Activated T-cell treated with anti-CD3 and anti-CD28 coated beads for 48 hours (primary cell): ENCODE measurements around the gene LRRC74A.

Experiments
- DNase-seq: peaks from one replicate; pipeline ENCODE4 v3.0.0-alpha.2; 2020; ENCODE audit warnings: low read depth

Gene LRRC74A

GRCh38 chr14:76848879-76849278 lies 22.7 kb downstream of the LRRC74A start:
- no peak for DNase-seq

DNA sequence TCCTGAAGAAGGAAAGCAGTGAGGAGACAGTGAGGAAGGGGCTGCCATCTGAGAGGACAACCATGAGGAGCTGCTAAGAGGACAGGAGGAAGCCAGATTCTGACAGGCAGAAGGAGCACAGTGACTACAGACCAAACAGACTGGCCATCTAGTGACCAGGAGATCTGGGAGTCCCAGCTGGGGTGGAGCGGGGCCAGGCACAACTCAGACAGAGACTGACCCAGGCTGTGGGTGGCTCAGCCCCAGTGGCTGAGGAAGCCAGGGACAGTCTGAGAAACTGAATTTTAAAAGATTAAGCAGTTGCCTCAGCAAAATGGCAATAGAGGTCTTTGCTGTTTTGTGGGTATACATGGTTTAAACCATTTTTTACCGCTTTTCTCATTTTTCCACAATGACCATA lies 28.9 kb downstream of the LRRC74A start:
- DNase-seq: no peak

DNA sequence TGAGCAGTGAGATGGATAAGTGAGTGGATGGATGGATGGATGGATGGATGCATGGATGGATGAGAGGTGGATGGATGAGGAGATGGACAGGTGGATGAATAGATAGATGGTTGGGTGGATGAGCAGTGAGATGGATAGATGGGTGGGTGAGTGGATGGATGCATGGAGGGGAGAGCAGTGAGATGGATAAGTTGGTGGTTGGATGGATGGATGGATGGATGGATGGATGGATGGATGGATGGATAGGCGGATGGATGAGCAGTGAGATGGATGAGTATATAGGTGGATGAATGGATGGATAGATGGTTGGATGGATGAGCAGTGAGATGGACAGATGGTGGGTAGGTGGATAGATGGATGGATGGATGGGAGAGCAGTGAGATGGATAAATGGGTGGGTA lies 30.6 kb downstream of the LRRC74A start:
- no peak for DNase-seq

DNA sequence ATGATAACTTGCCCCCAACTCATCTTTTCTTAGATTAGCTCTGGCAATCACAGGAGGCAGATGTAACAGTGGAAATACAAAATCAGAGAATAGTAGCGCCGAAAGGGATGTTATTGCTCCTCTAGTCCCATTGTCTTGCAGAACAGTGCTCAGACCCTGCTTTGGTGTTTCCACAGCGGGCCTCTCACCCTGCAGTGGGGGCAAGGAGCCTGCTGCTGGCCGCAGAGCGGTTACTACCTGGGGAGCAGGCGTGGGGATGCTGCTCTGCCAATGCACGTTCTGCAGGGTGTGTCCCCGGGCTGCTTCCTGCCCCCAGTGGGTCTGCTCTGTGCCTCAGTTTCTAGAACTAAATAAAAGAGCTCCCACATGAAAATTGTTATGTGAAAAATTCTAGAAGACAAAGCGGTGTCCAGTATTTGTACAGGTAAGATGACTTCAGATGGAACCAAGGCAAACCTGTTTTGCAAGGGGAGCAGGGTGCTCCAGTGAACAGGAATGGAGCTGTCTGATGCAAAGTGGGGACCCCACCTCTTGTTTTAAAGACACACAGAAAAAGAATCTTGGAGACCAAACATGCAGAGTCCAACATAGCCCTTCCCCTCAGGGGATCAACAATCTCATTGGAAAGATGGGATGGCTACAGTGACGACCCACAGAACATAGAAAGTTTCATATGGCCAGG lies 35.5 kb downstream of the LRRC74A start:
- DNase-seq: no peak

- DNase-seq: no peak
These were observed 36.5 kb downstream of the LRRC74A start for GRCh38 chr14:76862546-76863282.

GRCh38 chr14:76863724-76864407 lies 37.7 kb downstream of the LRRC74A start:
- DNase-seq: no peak

- no peak for DNase-seq
These were observed 40.2 kb downstream of the LRRC74A start for GRCh38 chr14:76866456-76866855.

DNA sequence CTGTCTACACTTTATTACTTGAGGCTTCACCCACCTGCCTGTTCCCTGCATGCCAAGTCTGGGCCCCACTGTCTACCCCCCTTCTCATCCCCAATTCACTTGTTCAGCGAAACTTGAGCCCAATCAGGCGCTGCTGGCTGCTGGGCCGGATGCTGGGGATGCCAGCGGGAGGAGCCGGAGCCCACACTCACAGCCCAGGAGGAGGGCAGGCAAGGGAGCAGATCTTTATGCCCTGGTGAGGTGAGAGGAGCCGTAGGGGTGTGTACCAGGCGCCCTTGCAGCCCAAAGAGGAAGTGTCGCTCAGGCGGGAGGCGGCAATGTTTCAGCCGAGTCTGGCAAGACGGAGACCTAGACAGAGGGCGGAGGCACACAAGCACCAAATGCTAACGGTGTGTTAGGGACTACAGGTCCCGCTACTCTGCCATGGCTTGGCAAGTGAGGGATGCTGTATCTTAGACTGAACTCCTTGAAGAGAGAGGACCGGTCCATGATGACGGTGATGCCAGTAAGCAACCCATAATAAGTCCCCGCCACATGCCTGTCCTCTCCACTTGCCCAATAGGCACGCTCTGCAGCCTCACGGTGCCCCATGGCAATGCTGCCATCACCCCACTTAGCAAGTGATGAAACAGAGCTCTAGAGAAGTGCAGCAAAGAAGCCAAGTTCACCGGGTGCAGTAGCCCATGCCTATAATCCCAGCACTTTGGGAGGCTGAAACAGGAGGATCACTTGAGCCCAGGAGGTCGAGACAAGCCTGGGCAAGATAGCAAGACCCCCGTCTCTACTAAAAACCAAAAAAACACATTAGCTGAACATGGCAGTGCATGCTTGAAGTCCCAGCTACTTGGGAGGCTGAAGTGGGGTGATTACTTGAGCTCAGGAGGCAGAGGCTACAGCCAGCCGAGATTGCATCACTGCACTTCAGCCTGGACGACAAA lies 41.6 kb downstream of the LRRC74A start:
- DNase-seq: peak; percentile 18

GRCh38 chr14:76868454-76869170 lies 42.4 kb downstream of the LRRC74A start:
- DNase-seq: no peak

- no peak for DNase-seq
These were observed 44.0 kb downstream of the LRRC74A start for GRCh38 chr14:76870166-76870565.

GRCh38 chr14:76872796-76873432 lies 46.7 kb downstream of the LRRC74A start:
- DNase-seq: peak; percentile 52

DNA sequence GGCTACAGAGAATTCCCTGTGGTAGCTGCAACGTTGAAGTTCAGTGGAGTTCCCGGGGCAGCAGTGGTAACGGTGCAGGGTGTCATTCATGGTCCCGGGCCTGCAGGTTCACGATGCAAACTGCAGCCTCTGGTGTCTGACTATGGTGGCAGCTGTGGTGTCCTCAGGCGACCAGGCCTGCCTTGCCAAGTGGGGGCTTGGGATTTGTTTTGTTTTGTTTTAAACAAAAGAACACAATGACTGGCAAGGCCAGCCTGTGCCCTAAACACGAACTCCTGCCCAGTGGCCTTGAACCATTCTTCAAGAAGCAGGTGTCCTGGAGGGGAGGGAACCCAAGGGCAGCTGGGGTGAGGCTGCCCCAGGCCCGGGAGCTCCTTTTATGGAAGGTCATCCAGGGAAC lies 48.5 kb downstream of the LRRC74A start:
- DNase-seq: no peak

GRCh38 chr14:76876076-76876475 lies 49.9 kb downstream of the LRRC74A start:
- DNase-seq: peak; percentile 27

DNA sequence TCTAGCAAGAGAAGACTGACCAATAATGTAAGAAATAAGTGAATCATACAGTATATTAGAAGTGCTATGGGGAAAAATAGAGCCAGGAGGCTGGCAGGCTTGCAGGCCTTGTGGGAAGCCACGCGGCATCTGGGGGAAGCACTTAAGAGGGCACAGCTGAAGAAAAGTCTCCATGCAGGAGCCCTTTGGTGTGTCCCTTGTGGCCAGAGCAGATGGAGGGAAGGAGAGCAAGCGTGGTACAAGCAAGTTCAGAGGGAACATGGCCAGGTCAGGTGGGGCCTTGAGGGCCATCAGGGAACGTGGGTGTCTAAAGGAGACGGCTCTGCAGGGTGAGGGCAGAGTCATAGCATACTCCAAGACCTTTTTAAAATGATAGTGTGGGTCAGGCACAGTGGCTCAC lies 51.7 kb downstream of the LRRC74A start:
- no peak for DNase-seq

GRCh38 chr14:76880449-76880848 lies 54.2 kb downstream of the LRRC74A start:
- no peak for DNase-seq

- no peak for DNase-seq
These were observed 55.1 kb downstream of the LRRC74A start for GRCh38 chr14:76881348-76881747.

DNA sequence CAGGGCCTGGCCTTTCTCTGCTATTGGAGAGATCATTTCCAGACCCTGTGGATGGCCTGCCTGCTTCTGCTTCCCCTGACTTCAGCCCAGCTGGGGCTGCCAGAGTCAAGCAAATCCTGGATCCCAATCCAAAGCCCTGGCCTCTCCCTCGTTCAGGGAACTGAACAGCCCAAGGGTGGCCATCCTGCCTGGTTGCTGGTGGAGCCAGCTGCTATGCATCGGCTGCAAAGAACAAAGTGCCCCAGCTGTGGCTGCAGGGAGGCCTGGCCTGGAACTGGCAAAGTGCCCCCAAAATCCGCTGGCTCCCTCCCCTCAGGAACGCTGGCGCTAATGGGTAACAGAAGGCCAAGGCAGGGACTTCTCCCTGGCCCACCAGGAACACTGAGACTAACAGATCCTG lies 56.4 kb downstream of the LRRC74A start:
- DNase-seq: no peak

- no peak for DNase-seq
These were observed 57.2 kb downstream of the LRRC74A start for GRCh38 chr14:76883447-76883846.

GRCh38 chr14:76884394-76884793 lies 58.2 kb downstream of the LRRC74A start:
- DNase-seq: no peak

- no peak for DNase-seq
These were observed 58.7 kb downstream of the LRRC74A start for GRCh38 chr14:76884853-76885276.

DNA sequence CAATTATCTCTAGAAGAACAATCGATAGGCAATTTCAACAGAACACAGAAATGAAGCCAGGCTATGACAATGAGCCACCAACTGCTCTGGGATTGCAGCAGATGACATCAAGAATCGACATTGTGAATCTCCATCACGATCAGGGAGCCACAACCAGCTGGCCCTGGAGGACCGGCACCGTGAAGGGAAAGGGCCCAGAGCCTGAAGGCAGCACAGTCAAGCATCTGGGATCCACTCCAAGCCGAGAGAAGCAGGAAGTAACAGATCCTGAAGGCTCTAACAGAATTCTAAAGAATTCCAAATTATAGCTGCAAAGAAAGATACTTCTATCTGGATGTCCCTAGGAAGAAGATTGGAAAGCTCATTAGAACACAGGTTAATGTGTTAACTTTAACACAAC lies 61.0 kb downstream of the LRRC74A start:
- DNase-seq: no peak
